Measurements from ENCODE around the gene ZC3H14.

GRCh38 chr14:88590173-88590572 lies 27.3 kb downstream of the ZC3H14 start:
- TF ChIP-seq CTCF (IDR thresholded peaks at IDR 0.05 in 2 of 3, conservative IDR thresholded peaks at IDR 0.05 in 1 of 3; ENCODE audit: borderline replicate concordance in 1 of 3, insufficient read depth in 1 of 3, low read depth in 2 of 3, low read length in 2 of 3) (no peak), POLR2A (IDR thresholded peaks at IDR 0.05; ENCODE audit: borderline replicate concordance, extremely low read depth, insufficient read depth, insufficient read length) (no peak), POLR2AphosphoS5 (IDR thresholded peaks at IDR 0.05; ENCODE audit: low read depth, low read length) (no peak), JUND (IDR thresholded peaks at IDR 0.05) (no peak)
